ENCODE data around the gene DNAJC16. TPM values are rescaled to one million over a fixed set of nuclear protein-coding genes. Genes with fewer than 3 reads are reported as not detected.

DNAJC16 gene
- total and polyA plus RNA-seq, 12 donors: 4.8 to 34.0 (median 19.9) TPM

- Histone ChIP-seq H3K27me3 (no peaks in the 10 kb centered on the region), H3K4me3 (no peak overlapping the region), H3K36me3 (replicated peaks in 1 of 2) (peaks cover 0 to 5% of the 10 kb centered on the region in 2 donors), H3K27ac (peak overlapping the region in 3 of 5 donors; percentile 31 to 97 (median 96)), H3K9me3 (replicated peaks in 1 of 3) (no peaks in the 10 kb centered on the region), H3K4me1 (replicated peaks in 1 of 2) (peaks cover 39 to 64% of the 10 kb centered on the region in 2 donors)
- intact Hi-C loops (cut with DNase I): no loop called here
- no peak for DNase-seq
- 39 to 61% (median 51%) methylated on average over 1 of the region's 1 CpG for WGBS, 4 donors
- TF ChIP-seq CTCF (IDR thresholded peaks at IDR 0.05) (no peak), POLR2A (IDR thresholded peaks at IDR 0.05) (no peak)
These were observed 93.5 kb downstream of the DNAJC16 start for GRCh38 chr1:15620155-15620545.

- intact Hi-C loops (cut with DNase I): no loop called here
- Histone ChIP-seq H3K4me3 (no peak overlapping the region), H3K27ac (peak overlapping the region in 1 of 5 donors; percentile 97), H3K4me1 (replicated peaks in 1 of 2) (peaks cover 39 to 72% of the 10 kb centered on the region in 2 donors), H3K36me3 (replicated peaks in 1 of 2) (peaks cover 0 to 5% of the 10 kb centered on the region in 2 donors), H3K9me3 (replicated peaks in 1 of 3) (no peaks in the 10 kb centered on the region), H3K27me3 (no peaks in the 10 kb centered on the region)
- TF ChIP-seq POLR2A (IDR thresholded peaks at IDR 0.05) (no peak), CTCF (IDR thresholded peaks at IDR 0.05) (no peak)
- 87 to 94% (median 92%) methylated on average over 7 of the region's 7 CpGs for WGBS, 4 donors
- no peak for DNase-seq
These were observed 94.4 kb downstream of the DNAJC16 start for GRCh38 chr1:15620902-15621682.

GRCh38 chr1:15621975-15622374, 95.3 kb downstream of the DNAJC16 start:
- peak overlapping the region in 2 of 5 donors; percentile 14 to 18 for H3K27ac ChIP-seq
- no peaks in the 10 kb centered on the region for H3K27me3 ChIP-seq
- intact Hi-C loops (cut with DNase I): no loop called here
- H3K4me3 ChIP-seq: no peak overlapping the region
- peak in 1 of 7 donors; percentile 47 for DNase-seq
- peaks cover 34 to 74% of the 10 kb centered on the region in 2 donors for H3K4me1 ChIP-seq (replicated peaks in 1 of 2)
- H3K36me3 ChIP-seq (replicated peaks in 1 of 2): peaks cover 0 to 8% of the 10 kb centered on the region in 2 donors
- TF ChIP-seq POLR2A (IDR thresholded peaks at IDR 0.05) (no peak), CTCF (IDR thresholded peaks at IDR 0.05) (no peak)
- no peaks in the 10 kb centered on the region for H3K9me3 ChIP-seq (replicated peaks in 1 of 3)
- 54 to 58% (median 56%) methylated on average over 5 of the region's 5 CpGs for WGBS, 4 donors

GRCh38 chr1:15622712-15623373, 96.2 kb downstream of the DNAJC16 start:
- TF ChIP-seq CTCF (IDR thresholded peaks at IDR 0.05) (no peak), POLR2A (IDR thresholded peaks at IDR 0.05) (no peak)
- Histone ChIP-seq H3K27me3 (no peaks in the 10 kb centered on the region), H3K27ac (peak overlapping the region in 2 of 5 donors; percentile 14 to 18), H3K9me3 (replicated peaks in 1 of 3) (no peaks in the 10 kb centered on the region), H3K4me1 (replicated peaks in 1 of 2) (peaks cover 34 to 82% of the 10 kb centered on the region in 2 donors), H3K4me3 (no peak overlapping the region), H3K36me3 (replicated peaks in 1 of 2) (peaks cover 0 to 13% of the 10 kb centered on the region in 2 donors)
- intact Hi-C loops (cut with DNase I): no loop called here
- WGBS, 4 donors: 90 to 91% (median 90%) methylated on average over 7 of the region's 7 CpGs
- no peak for DNase-seq
